ENCODE data around the gene OLA1. TPM values are rescaled to one million over a fixed set of nuclear protein-coding genes. Genes with fewer than 3 reads are reported as not detected.

Gene OLA1
- total RNA-seq (ENCODE audit: low replicate concordance): 57.9 and 77.3 TPM in 2 replicates

GRCh38 chr2:174248187-174248997 lies at the start of gene OLA1:
Gene OLA1 (minus strand): TSS chr2:174248532. CDS start chr2:174246815, 1,717 bp downstream.

Other genes with a start within 250 kb of the OLA1 start
- gene SP9, start 86.4 kb upstream of the OLA1 start, total RNA-seq (ENCODE audit: low replicate concordance): 1.2 TPM in 1 of 2 replicates, not detected in the other
- 23.3 and 26.6 TPM in 2 replicates for gene SCRN3, start 147.2 kb upstream of the OLA1 start, total RNA-seq (ENCODE audit: low replicate concordance)
- 2.0 and 8.5 TPM in 2 replicates for gene GPR155, start 238.5 kb upstream of the OLA1 start, total RNA-seq (ENCODE audit: low replicate concordance)

All from smooth muscle cell of the coronary artery (primary cell).